ENCODE results near the gene JCAD.
"Not testable (repeated sequence)": the region's sequence is repeated elsewhere in the genome, so short reads cannot be mapped to it uniquely, and the experiment has no call there.

The JCAD gene

GRCh38 chr10:29980084-29980483 is 79.3 kb downstream of the JCAD start:
- Histone ChIP-seq H3K4me1 (ENCODE audit: control insufficient read depth, insufficient read depth, low read length) (no peaks in the 10 kb centered on the region), H3K36me3 (ENCODE audit: control insufficient read depth, insufficient read depth, low read length) (no peaks in the 10 kb centered on the region), H3K4me3 (ENCODE audit: low read depth, low read length) (no peak overlapping the region), H3K9me3 (ENCODE audit: control insufficient read depth, insufficient read depth, low read length) (no peaks in the 10 kb centered on the region), H3K27ac (ENCODE audit: low read depth, low read length) (no peak overlapping the region), H3K9ac (ENCODE audit: low read depth, low read length) (no peak overlapping the region), H3K27me3 (ENCODE audit: control insufficient read depth, insufficient read depth, low read length) (no peaks in the 10 kb centered on the region)

GRCh38 chr10:29979421-29979779 is 80.0 kb downstream of the JCAD start:
- not testable (repeated sequence) for H3K9me3 ChIP-seq (ENCODE audit: control insufficient read depth, insufficient read depth, low read length)

GRCh38 chr10:29977171-29977570 is 82.2 kb downstream of the JCAD start:
- Histone ChIP-seq H3K4me1 (ENCODE audit: control insufficient read depth, insufficient read depth, low read length) (no peaks in the 10 kb centered on the region), H3K9me3 (ENCODE audit: control insufficient read depth, insufficient read depth, low read length) (no peaks in the 10 kb centered on the region), H3K4me3 (ENCODE audit: low read depth, low read length) (no peak overlapping the region), H3K27me3 (ENCODE audit: control insufficient read depth, insufficient read depth, low read length) (no peaks in the 10 kb centered on the region), H3K27ac (ENCODE audit: low read depth, low read length) (no peak overlapping the region), H3K9ac (ENCODE audit: low read depth, low read length) (no peak overlapping the region), H3K36me3 (ENCODE audit: control insufficient read depth, insufficient read depth, low read length) (no peaks in the 10 kb centered on the region)

More at GRCh38 chr10:29979421-29979779, 80.0 kb downstream of the JCAD start:
- not testable (repeated sequence) for H3K4me1 ChIP-seq (ENCODE audit: control insufficient read depth, insufficient read depth, low read length); H3K4me3 ChIP-seq (ENCODE audit: low read depth, low read length); H3K27me3 ChIP-seq (ENCODE audit: control insufficient read depth, insufficient read depth, low read length); H3K9ac ChIP-seq (ENCODE audit: low read depth, low read length); H3K36me3 ChIP-seq (ENCODE audit: control insufficient read depth, insufficient read depth, low read length); H3K27ac ChIP-seq (ENCODE audit: low read depth, low read length)

- Histone ChIP-seq H3K27ac (ENCODE audit: low read depth, low read length) (no peak overlapping the region), H3K4me1 (ENCODE audit: control insufficient read depth, insufficient read depth, low read length) (no peaks in the 10 kb centered on the region), H3K27me3 (ENCODE audit: control insufficient read depth, insufficient read depth, low read length) (no peaks in the 10 kb centered on the region), H3K9ac (ENCODE audit: low read depth, low read length) (no peak overlapping the region), H3K9me3 (ENCODE audit: control insufficient read depth, insufficient read depth, low read length) (no peaks in the 10 kb centered on the region), H3K36me3 (ENCODE audit: control insufficient read depth, insufficient read depth, low read length) (no peaks in the 10 kb centered on the region), H3K4me3 (ENCODE audit: low read depth, low read length) (no peak overlapping the region)
Observed at GRCh38 chr10:29976134-29976533, 83.3 kb downstream of the JCAD start.

- Histone ChIP-seq H3K4me1 (ENCODE audit: control insufficient read depth, insufficient read depth, low read length) (no peaks in the 10 kb centered on the region), H3K27ac (ENCODE audit: low read depth, low read length) (no peak overlapping the region), H3K9ac (ENCODE audit: low read depth, low read length) (no peak overlapping the region), H3K27me3 (ENCODE audit: control insufficient read depth, insufficient read depth, low read length) (no peaks in the 10 kb centered on the region), H3K4me3 (ENCODE audit: low read depth, low read length) (no peak overlapping the region), H3K36me3 (ENCODE audit: control insufficient read depth, insufficient read depth, low read length) (no peaks in the 10 kb centered on the region), H3K9me3 (ENCODE audit: control insufficient read depth, insufficient read depth, low read length) (no peaks in the 10 kb centered on the region)
Observed at GRCh38 chr10:29974773-29975172, 84.6 kb downstream of the JCAD start.

GRCh38 chr10:29973921-29974320 is 85.5 kb downstream of the JCAD start:
- Histone ChIP-seq H3K4me3 (ENCODE audit: low read depth, low read length) (no peak overlapping the region), H3K4me1 (ENCODE audit: control insufficient read depth, insufficient read depth, low read length) (no peaks in the 10 kb centered on the region), H3K36me3 (ENCODE audit: control insufficient read depth, insufficient read depth, low read length) (no peaks in the 10 kb centered on the region)

GRCh38 chr10:29970576-29970975 is 88.8 kb downstream of the JCAD start:
- no peak overlapping the region for H3K4me3 ChIP-seq (ENCODE audit: low read depth, low read length)
- no peaks in the 10 kb centered on the region for H3K36me3 ChIP-seq (ENCODE audit: control insufficient read depth, insufficient read depth, low read length)
- H3K9me3 ChIP-seq (ENCODE audit: control insufficient read depth, insufficient read depth, low read length): no peaks in the 10 kb centered on the region
- no peaks in the 10 kb centered on the region for H3K4me1 ChIP-seq (ENCODE audit: control insufficient read depth, insufficient read depth, low read length)
- no peak overlapping the region for H3K27ac ChIP-seq (ENCODE audit: low read depth, low read length)
- H3K27me3 ChIP-seq (ENCODE audit: control insufficient read depth, insufficient read depth, low read length): no peaks in the 10 kb centered on the region
- no peak overlapping the region for H3K9ac ChIP-seq (ENCODE audit: low read depth, low read length)

More at GRCh38 chr10:29973921-29974320, 85.5 kb downstream of the JCAD start:
- no peak overlapping the region for H3K9ac ChIP-seq (ENCODE audit: low read depth, low read length)
- H3K9me3 ChIP-seq (ENCODE audit: control insufficient read depth, insufficient read depth, low read length): no peaks in the 10 kb centered on the region
- no peaks in the 10 kb centered on the region for H3K27me3 ChIP-seq (ENCODE audit: control insufficient read depth, insufficient read depth, low read length)
- no peak overlapping the region for H3K27ac ChIP-seq (ENCODE audit: low read depth, low read length)

GRCh38 chr10:29970012-29970396 is 89.4 kb downstream of the JCAD start:
- Histone ChIP-seq H3K27me3 (ENCODE audit: control insufficient read depth, insufficient read depth, low read length) (no peaks in the 10 kb centered on the region), H3K27ac (ENCODE audit: low read depth, low read length) (no peak overlapping the region), H3K4me3 (ENCODE audit: low read depth, low read length) (no peak overlapping the region), H3K9ac (ENCODE audit: low read depth, low read length) (no peak overlapping the region), H3K9me3 (ENCODE audit: control insufficient read depth, insufficient read depth, low read length) (no peaks in the 10 kb centered on the region), H3K36me3 (ENCODE audit: control insufficient read depth, insufficient read depth, low read length) (no peaks in the 10 kb centered on the region), H3K4me1 (ENCODE audit: control insufficient read depth, insufficient read depth, low read length) (no peaks in the 10 kb centered on the region)

GRCh38 chr10:29969255-29970011 is 90.0 kb downstream of the JCAD start:
- no peak overlapping the region for H3K4me3 ChIP-seq (ENCODE audit: low read depth, low read length)
- H3K9me3 ChIP-seq (ENCODE audit: control insufficient read depth, insufficient read depth, low read length): no peaks in the 10 kb centered on the region
- H3K36me3 ChIP-seq (ENCODE audit: control insufficient read depth, insufficient read depth, low read length): no peaks in the 10 kb centered on the region
- no peaks in the 10 kb centered on the region for H3K4me1 ChIP-seq (ENCODE audit: control insufficient read depth, insufficient read depth, low read length)
- H3K9ac ChIP-seq (ENCODE audit: low read depth, low read length): no peak overlapping the region
- H3K27ac ChIP-seq (ENCODE audit: low read depth, low read length): no peak overlapping the region
- H3K27me3 ChIP-seq (ENCODE audit: control insufficient read depth, insufficient read depth, low read length): no peaks in the 10 kb centered on the region

- H3K36me3 ChIP-seq (ENCODE audit: control insufficient read depth, insufficient read depth, low read length): no peaks in the 10 kb centered on the region
- H3K9me3 ChIP-seq (ENCODE audit: control insufficient read depth, insufficient read depth, low read length): no peaks in the 10 kb centered on the region
- no peak overlapping the region for H3K9ac ChIP-seq (ENCODE audit: low read depth, low read length)
- no peaks in the 10 kb centered on the region for H3K27me3 ChIP-seq (ENCODE audit: control insufficient read depth, insufficient read depth, low read length)
- no peak overlapping the region for H3K27ac ChIP-seq (ENCODE audit: low read depth, low read length)
- H3K4me1 ChIP-seq (ENCODE audit: control insufficient read depth, insufficient read depth, low read length): no peaks in the 10 kb centered on the region
- no peak overlapping the region for H3K4me3 ChIP-seq (ENCODE audit: low read depth, low read length)
Observed at GRCh38 chr10:29968585-29968984, 90.8 kb downstream of the JCAD start.

GRCh38 chr10:29966269-29966668 is 93.1 kb downstream of the JCAD start:
- Histone ChIP-seq H3K36me3 (ENCODE audit: control insufficient read depth, insufficient read depth, low read length) (no peaks in the 10 kb centered on the region), H3K27me3 (ENCODE audit: control insufficient read depth, insufficient read depth, low read length) (no peaks in the 10 kb centered on the region), H3K9me3 (ENCODE audit: control insufficient read depth, insufficient read depth, low read length) (no peaks in the 10 kb centered on the region), H3K27ac (ENCODE audit: low read depth, low read length) (no peak overlapping the region), H3K9ac (ENCODE audit: low read depth, low read length) (no peak overlapping the region), H3K4me1 (ENCODE audit: control insufficient read depth, insufficient read depth, low read length) (no peaks in the 10 kb centered on the region), H3K4me3 (ENCODE audit: low read depth, low read length) (no peak overlapping the region)

All from HUES48 (cell line).